HG02571 (cell line): ENCODE measurements around the gene SAMD14.
"Not testable (repeated sequence)": the region's sequence is repeated elsewhere in the genome, so short reads cannot be mapped to it uniquely, and the experiment has no call there.

Experiments
- ATAC-seq: cut with Tn5 transposase; IDR thresholded peaks from one replicate; pipeline ENCODE4 v1.9.1; 2021; ENCODE audit warnings: mild to moderate bottlenecking, moderate library complexity; ENCODE audit not compliant: unreplicated experiment

Gene SAMD14

DNA sequence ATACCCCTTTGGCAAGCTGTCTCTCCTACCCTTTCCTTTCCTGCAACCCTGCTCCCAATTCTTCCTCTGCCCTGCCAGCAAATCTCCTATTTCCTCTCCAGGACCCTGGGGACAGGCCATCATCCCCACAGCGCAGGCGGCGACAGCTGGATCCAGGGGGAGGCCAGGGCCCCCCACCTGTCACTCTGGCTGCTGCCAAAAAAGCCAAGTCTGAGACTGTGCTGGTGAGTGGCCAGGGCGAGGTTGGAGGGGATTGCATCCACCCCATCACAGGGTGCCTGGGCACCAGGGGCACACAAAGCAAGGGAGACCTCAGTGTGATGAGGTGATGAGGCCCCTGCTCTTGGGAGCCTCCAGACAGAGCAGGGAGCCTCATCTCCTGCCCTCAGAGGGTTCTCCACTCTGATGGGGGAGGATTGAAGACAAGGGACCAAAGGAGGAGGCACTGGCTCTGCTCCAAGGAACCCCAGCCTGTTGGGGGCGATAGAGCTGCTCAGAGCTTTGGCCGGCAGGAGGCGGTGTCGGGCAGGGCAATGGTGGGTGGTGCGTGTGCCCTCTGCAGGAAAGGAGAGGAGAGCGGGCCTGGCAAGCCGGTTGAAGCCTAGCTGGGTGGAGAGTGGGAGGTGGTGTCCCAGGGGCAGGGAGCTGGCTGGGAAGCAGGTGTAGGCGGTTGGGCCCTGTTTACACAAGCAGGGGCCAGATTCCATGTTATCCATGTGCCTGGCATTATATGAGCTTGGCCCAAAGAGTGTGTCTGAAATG lies 50.4 kb downstream of the SAMD14 start:
- ATAC-seq: no peak

- ATAC-seq: no peak
Measured at GRCh38 chr17:50078430-50078829, 51.5 kb downstream of the SAMD14 start.

GRCh38 chr17:50076591-50077235 lies 53.2 kb downstream of the SAMD14 start:
- ATAC-seq: no peak

DNA sequence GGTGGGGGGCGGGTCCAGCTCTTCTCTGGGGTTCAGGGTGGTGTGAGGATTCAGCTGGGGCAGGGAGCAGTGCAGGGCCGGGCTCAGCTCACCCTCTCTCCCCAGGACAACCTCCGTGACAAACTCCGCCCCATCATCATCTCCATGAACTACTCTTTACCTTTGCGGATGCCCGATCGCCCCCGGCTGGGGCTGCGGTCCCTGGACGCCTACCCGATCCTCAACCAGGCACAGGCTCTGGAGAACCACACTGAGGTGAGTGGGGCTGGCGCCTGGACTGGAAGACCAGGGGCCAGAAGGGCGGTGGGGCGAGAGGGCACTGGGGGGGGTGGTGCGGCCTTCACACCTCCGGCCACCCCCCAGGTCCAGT lies 53.8 kb downstream of the SAMD14 start:
- no peak for ATAC-seq

GRCh38 chr17:50075446-50076032 lies 54.4 kb downstream of the SAMD14 start:
- ATAC-seq: no peak

DNA sequence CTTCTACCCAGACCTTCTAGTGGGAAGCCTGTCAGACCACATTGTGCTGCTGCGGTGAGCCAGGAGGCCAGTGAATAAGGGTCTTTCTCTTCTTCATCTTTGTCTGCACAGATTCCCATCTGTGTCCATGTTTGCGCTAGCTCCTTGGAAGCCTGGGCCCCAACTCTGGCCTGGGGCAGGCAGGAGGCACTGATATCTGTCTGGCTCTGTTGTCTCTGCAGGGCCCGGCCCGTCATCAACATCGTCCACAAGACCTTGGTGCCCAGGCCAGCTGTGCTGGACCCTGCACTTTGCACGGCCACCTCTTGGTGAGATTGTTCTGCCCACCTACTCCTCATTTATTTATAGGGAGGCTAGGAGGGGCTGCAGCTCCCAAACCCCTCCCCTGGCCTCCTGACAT lies 55.7 kb downstream of the SAMD14 start:
- no peak for ATAC-seq

DNA sequence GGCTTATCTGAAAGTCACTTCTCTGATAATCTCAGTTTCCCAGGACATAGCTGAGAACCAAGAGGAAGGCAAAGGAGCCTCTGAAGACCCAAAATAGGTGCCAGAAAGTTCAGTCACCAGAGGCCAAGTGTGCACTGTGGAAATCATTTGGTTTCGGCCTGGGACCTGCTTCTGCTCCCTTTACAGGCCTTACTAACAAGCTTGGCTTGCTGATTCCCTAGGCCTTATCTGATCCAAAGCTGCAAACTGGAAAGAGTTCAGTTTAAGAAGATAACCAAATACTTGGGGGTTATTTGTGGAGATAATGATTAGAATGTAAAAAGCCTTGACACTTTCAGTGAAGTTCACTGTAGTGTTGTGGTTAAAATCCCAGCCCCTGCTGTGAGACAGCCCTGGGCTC lies 57.0 kb downstream of the SAMD14 start:
- no peak for ATAC-seq

DNA sequence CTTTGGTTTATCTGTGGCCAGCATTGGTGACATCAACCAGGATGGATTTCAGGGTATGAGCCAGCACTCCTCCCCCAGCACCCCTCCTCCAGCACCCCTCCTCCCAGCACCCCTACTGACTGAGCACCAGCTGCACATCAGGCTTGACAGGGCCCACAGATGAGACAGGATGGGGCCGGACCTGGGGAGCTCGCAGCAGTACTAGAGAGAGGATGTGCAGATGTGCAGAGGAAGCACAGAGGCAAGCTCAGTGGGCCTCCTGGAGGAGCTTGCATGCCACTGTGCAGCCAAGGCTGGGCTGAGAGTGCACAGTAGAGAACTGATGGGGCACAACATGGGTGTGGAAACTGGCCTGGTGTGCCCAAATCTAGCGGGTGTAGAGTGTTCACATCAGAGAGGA lies 57.8 kb downstream of the SAMD14 start:
- ATAC-seq: no peak

DNA sequence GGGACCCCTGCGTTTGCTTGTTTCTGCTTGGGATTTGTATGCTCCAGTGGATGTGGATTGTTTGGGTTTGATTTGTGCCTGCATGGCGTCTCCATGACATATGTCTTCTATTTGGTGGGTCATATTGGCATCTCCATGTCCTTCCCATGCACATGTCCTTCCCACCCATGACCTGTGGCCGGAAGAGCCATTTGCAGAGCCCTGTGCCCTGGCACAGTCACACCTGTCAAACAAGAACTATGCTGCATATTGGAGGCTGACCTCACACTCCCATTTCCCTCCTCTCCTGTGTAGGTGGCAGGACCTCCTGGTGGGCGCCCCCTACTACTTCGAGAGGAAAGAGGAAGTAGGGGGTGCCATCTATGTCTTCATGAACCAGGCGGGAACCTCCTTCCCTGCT lies 58.3 kb downstream of the SAMD14 start:
- ATAC-seq: no peak

GRCh38 chr17:50070908-50071680 lies 58.9 kb downstream of the SAMD14 start:
- ATAC-seq: no peak

- no peak for ATAC-seq
Measured at GRCh38 chr17:50067996-50068395, 62.0 kb downstream of the SAMD14 start.

DNA sequence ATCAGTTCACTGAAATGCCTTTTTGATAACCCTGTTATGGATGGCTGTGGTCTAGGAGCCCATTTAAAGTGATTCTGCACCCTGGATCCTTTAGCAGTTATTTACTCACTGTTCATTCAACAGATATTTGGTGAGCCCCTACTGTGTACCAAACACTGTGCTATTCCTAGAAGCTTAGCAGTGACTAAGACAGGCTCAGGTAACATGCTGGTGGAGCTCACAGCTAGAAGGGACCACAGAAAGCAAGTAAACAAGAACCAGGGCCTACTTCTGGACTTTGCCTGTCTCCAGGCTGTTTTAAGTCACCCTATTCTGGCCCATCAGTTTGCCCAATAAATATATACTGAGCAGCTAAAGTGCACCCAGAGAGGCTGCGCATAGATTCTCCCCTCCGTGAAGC lies 63.0 kb downstream of the SAMD14 start:
- ATAC-seq: no peak

DNA sequence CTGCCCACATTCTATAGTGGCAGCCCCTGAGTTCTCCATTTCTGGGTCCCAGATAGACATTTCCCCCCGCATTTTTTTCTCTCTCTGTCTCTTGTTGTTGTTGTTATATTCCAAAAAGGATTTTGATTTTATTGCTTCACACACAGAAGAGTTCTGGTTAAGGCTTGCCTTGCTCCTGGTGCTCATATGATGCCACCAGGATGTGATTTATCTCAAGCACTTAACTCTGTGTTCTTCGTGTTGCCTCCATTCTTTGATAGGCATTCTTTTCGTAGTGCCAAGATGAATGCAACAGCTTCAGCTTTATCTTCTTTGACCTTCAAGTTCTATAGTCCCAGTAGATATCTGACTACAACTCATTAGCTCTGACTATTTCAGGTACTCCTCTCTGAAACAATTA lies 64.9 kb downstream of the SAMD14 start:
- no peak for ATAC-seq

DNA sequence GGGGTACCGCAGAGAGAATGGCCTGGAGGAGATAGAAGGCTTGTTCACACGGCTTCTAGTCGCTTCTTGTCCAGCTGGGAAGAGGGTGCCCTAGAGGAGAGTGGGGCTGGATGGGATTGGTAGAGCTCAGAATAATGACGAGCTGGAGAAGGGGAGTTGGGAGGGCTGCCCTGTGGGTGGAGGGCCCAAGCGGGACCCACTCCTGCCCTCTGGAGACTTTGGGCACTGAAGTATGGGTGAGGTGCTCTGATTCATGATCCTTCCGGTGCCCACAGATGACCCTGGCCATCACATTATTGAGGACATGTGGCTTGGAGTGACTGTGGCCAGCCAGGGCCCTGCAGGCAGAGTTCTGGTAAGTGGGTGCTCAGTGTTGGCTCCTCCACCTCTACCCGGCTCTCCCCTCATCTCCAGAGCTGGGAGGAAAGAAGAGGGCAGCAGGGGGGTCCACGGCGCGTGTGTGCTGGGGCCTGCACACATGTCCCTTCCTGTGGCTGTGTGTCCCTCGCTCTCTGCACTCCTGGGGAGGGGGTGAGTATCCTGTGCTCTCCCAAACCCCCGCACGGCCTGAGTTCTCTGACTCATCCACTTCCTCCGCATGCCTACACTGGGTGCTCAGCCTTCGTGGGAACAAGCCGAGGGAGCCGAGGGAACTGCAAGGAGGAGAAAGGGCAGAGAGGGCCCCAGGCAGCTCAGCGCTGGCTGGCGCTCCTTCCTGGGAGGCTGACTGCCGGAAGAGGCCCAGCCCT lies 65.5 kb downstream of the SAMD14 start:
- no peak for ATAC-seq

DNA sequence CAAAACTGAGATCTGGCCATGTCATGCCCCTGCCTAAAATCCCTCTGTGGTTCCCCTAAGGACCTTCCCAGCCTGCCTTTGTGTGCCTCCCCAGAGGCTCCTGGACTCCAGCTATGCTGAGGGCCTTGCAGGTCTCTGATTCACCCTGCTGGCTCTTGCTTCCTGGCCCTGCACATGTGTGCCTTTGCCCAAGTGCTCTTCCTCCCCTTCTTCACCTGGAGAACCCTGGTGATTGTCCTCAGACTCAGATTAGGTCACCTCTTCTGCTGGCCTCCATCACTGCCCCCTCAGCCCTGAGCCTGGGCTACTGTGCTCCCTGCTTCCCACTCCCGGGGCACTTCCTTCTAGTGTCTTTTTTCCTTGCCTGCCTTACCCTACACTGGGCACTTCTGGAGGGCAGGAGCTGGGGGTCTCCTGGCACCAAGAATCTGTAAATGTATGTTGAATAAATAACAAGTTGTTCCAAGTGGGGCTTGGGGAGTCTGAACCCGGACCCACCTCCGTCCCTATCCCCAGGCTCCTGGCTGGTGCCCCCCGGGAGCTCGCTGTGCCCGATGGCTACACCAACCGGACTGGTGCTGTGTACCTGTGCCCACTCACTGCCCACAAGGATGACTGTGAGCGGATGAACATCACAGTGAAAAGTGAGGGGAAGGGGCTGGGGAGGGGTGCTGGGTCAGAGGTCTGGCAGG lies 66.3 kb downstream of the SAMD14 start:
- no peak for ATAC-seq

GRCh38 chr17:50062293-50063243 lies 67.4 kb downstream of the SAMD14 start:
- ATAC-seq: no peak

GRCh38 chr17:50061713-50062045 lies 68.3 kb downstream of the SAMD14 start:
- ATAC-seq: not testable (repeated sequence)

GRCh38 chr17:50060951-50061712 lies 68.8 kb downstream of the SAMD14 start:
- no peak for ATAC-seq
